Upper lobe of right lung (tissue), 1 donor: ENCODE data around the gene CHCHD10. TPM values are rescaled to one million over a fixed set of nuclear protein-coding genes. Genes with fewer than 3 reads are reported as not detected.
A peak's percentile ranks its signal among the peaks of the same experiment; 100 is the strongest.

Experiments used
- ATAC-seq: fragments of 200-7000 bp; cut with Tn5 transposase; one replicate; pipeline ENCODE4 v1.9.1; 2020; ENCODE audit warnings: mild to moderate bottlenecking, moderate library complexity
- DNase-seq: peaks from one replicate; pipeline ENCODE4 v3.0.0-alpha.2; 2020
- H3K27ac ChIP-seq: fragments of 200-600 bp; one replicate; pipeline ENCODE4 v1.8.0; 2022
- H3K27me3 ChIP-seq: fragments of 200-600 bp; one replicate; pipeline ENCODE4 v1.8.0; 2022; ENCODE audit warnings: mild to moderate bottlenecking
- H3K36me3 ChIP-seq: fragments of 200-600 bp; one replicate; pipeline ENCODE4 v1.8.0; 2022
- H3K4me1 ChIP-seq: fragments of 200-600 bp; one replicate; pipeline ENCODE4 v1.8.0; 2022
- H3K4me3 ChIP-seq: fragments of 200-600 bp; one replicate; pipeline ENCODE4 v1.8.0; 2022; ENCODE audit warnings: mild to moderate bottlenecking
- H3K9me3 ChIP-seq: fragments of 200-600 bp; one replicate; pipeline ENCODE4 v1.8.0; 2022
- CTCF ChIP-seq: fragments of 200-600 bp; IDR thresholded peaks from one replicate; pipeline ENCODE4 v1.8.0; 2022; ENCODE audit warnings: antibody characterized with exemption
- intact Hi-C: fragments of 100-400 bp; cut with DNase I; formaldehyde crosslinking; loops from one replicate; pipeline ENCODE4 v1.11.0; 2022
- total RNA-seq: library from RNA; stranded (reverse); fragmentation: NEBNext Ultra II Directional; extraction: Animal tissue kit (Norgen Biotek cat#: 25700); gene quantifications from one replicate; pipeline ENCODE4 v1.2.1, GENCODE V29; 2021
- donor health status: DM: no; HTN: yes; CAD: no; lungs with severe emphysema.

The CHCHD10 gene
- total RNA-seq, 1 donor from 2014 or later = 102 TPM

- H3K27me3 ChIP-seq = no peaks in the 10 kb centered on the region
- H3K9me3 ChIP-seq = no peaks in the 10 kb centered on the region
- H3K4me1 ChIP-seq = peaks cover 9% of the 10 kb centered on the region
- no peak for TF ChIP-seq CTCF
- intact Hi-C loops = loop anchor here (10.0 kb wide), 1 partner anchor 70 kb away; no protein-coding TSS in a partner anchor
- DNase-seq (no peak), ATAC-seq (no peak)
- H3K4me3 ChIP-seq = no peak overlapping the region
- H3K27ac ChIP-seq = no peak overlapping the region
- no peaks in the 10 kb centered on the region for H3K36me3 ChIP-seq
Observed at GRCh38 chr22:23774114-23774921, 6.5 kb upstream of the CHCHD10 start.

DNA sequence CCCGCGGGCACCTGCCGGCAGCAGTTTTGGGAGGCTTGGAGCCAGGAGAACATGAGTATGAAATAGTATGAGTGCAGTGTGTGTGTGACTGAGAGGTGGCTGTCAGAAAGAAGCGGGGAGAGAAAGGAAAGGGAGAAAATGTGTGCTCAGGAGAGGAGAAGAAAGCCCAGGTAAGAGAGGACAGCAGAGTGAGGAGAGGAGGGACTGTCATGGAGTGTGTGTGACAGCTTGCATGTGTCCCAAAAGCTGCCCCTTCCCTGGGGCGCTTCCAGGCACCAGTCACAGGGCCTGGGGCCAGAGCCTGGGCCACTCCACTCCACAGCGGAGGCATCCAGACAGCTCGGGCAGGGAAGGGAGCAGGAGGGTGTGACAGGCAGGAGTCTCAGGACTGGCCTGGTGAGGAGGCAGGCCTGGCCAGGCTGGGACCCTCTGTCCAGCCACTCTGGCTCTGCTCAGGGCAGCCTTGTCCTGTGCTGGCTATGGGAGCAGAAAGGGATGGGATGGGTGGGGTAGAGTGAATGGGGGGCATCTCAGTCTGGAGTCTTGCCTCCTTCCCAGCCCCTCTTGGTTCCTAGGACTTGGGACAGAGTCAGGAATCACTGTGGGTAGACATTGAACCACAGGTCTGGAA is 5.8 kb upstream of the CHCHD10 start:
- intact Hi-C loops = loop anchor here (10.0 kb wide), 1 partner anchor 71 kb away; no protein-coding TSS in a partner anchor
- Histone ChIP-seq H3K27me3 (no peaks in the 10 kb centered on the region), H3K4me1 (peaks cover 13% of the 10 kb centered on the region), H3K36me3 (no peaks in the 10 kb centered on the region), H3K27ac (no peak overlapping the region), H3K9me3 (no peaks in the 10 kb centered on the region), H3K4me3 (peak overlapping the region; percentile 50)
- ATAC-seq (no peak), DNase-seq (no peak)
- no peak for TF ChIP-seq CTCF

DNA sequence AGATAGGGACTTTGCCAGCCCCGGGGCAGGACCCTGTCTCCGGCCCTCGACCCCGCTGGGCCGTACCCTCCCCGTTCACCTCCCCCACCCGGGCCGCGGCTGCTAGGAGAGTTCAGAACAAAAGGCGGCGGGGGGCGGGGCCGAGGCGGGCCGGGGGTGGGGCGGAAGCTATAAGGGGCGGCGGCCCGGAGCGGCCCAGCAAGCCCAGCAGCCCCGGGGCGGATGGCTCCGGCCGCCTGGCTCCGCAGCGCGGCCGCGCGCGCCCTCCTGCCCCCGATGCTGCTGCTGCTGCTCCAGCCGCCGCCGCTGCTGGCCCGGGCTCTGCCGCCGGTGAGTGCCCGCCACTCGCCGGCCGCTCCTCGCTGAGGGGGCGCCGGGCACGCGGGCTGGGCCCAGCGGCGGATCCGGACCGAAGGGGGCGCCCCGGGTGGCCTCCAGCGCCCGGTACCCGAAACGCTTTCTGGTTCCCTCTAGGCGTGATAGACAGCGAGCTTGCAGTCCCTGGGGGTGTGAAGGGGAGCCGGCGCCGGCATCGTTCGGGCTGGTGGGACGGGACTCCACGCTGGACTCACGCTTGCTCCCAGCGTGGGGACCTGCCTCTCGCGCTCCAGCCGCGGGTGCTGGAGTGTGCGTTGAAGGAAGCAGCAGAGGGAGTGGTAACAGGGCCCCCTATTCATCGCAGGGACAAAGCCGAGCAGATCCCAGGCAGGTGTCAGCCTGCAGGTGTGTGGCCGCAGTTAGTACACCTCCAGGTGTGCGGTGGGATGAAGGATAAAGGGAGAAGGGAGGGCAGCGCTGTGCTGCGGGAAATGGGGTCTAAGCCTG is 5.1 kb upstream of the CHCHD10 start, which contains the start of gene MMP11:
Gene MMP11, plus strand, starts transcription at position 201 of the 825 bp plus-strand sequence. Its CDS starts 22 bp downstream, at position 223.
- intact Hi-C loops = loop anchor here (10.0 kb wide), 1 partner anchor 72 kb away; no protein-coding TSS in a partner anchor
- Histone ChIP-seq H3K4me1 (peaks cover 20% of the 10 kb centered on the region), H3K27ac (no peak within 1 kb of the TSS), H3K27me3 (no peaks in the 10 kb centered on the region), H3K4me3 (peak within 1 kb of the TSS; percentile 50), H3K36me3 (no peaks in the 10 kb centered on the region), H3K9me3 (no peaks in the 10 kb centered on the region)
- no peak for TF ChIP-seq CTCF
- ATAC-seq = peak; percentile 52
- DNase-seq = peak; percentile 81

- no peak for TF ChIP-seq CTCF
- H3K27me3 ChIP-seq = no peaks in the 10 kb centered on the region
- peaks cover 20% of the 10 kb centered on the region for H3K4me1 ChIP-seq
- H3K27ac ChIP-seq = no peak overlapping the region
- no peak for ATAC-seq
- no peaks in the 10 kb centered on the region for H3K36me3 ChIP-seq
- no peak for DNase-seq
- no peaks in the 10 kb centered on the region for H3K9me3 ChIP-seq
- peak overlapping the region; percentile 50 for H3K4me3 ChIP-seq
- intact Hi-C loops = loop anchor here (10.0 kb wide), 1 partner anchor 73 kb away; no protein-coding TSS in a partner anchor
Observed at GRCh38 chr22:23772315-23772648, 4.5 kb upstream of the CHCHD10 start.

DNA sequence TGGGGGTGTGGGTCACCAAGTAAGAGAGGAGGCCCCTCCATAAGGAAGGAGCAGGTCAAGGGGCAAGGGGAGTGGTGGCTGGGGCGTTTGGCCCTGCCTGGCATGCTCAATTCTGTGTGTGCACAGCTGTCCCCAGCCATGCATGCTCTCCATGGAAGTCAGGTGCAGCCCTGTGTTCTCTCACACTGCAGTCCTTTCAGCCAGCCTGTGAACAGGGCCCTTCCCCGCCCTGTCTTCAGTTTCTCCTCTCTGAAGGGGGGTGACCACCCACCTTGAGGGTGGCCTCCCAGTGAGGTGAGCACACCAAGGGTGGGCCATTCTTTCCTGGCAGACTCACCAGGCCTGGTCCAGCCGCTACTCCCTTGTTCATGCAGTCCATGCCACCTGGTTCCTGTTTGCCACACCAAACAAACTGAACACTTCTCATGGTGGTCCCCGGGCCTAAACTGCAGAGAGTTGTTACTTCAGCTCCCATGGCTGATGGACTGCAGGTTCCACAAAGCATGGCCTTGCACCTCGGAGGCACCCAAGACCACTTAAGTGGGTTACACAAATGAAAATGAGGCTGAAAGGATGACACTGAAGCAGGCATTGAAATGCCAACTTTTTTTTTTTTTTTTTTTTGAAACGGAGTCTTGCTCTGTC is 1.7 kb upstream of the CHCHD10 start:
- DNase-seq = no peak
- Histone ChIP-seq H3K9me3 (no peaks in the 10 kb centered on the region), H3K4me1 (peaks cover 25% of the 10 kb centered on the region), H3K27me3 (no peaks in the 10 kb centered on the region), H3K4me3 (no peak overlapping the region), H3K36me3 (no peaks in the 10 kb centered on the region), H3K27ac (no peak overlapping the region)
- TF ChIP-seq CTCF = no peak
- intact Hi-C loops = no loop called here
- ATAC-seq = no peak
